ENCODE results near the gene AHCY. TPM values are rescaled to one million over a fixed set of nuclear protein-coding genes. Genes with fewer than 3 reads are reported as not detected.
"Not testable (repeated sequence)": the region's sequence is repeated elsewhere in the genome, so short reads cannot be mapped to it uniquely, and the experiment has no call there.

Gene AHCY
- total RNA-seq, 1 donor from 2014 or later = 103 TPM

DNA sequence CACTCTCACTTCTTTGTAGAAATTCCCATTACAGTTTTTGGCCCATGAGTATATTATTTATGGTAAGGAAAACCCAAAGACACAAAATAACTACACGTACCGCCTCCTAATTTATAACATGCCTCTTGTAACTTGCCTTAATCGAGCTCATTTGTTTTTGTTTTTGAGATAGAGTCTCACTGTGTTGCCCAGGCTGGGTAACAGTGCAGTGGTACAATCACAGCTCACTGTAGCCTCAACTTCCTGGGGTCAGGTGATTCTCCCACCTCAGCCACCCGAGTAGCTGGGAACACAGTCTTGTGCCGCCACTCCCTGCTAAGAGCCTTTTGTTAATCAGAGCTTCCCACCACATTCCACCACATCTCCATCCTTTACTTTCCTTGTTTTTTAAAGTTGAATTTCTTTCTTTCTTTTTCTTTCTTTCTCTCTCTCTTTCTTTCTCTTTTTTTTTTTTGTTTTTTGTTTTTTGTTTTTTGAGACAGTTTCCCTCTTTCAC, 46.5 kb downstream of the AHCY start:
- DNase-seq (ENCODE audit: low spot score) = no peak

DNA sequence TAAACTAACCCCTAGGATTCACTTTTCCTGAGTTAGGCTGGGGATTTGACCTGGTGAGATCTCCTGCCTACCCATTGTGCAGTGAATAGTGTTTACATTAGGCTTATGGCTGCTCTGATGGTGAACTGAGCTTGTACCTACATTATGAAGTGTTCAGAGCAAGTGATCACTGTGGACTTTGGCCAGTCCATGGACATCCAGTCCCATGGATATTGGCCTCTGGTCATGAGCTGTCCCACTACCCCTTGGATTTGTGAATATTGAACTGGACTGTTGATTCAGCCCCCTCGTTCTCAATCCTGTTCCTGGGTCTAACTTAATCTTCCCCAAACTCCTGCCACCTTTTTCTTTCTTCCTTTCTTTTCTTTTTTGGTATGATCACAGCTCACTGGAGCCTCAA, 48.2 kb downstream of the AHCY start:
- DNase-seq (ENCODE audit: low spot score) = peak; percentile 7

DNA sequence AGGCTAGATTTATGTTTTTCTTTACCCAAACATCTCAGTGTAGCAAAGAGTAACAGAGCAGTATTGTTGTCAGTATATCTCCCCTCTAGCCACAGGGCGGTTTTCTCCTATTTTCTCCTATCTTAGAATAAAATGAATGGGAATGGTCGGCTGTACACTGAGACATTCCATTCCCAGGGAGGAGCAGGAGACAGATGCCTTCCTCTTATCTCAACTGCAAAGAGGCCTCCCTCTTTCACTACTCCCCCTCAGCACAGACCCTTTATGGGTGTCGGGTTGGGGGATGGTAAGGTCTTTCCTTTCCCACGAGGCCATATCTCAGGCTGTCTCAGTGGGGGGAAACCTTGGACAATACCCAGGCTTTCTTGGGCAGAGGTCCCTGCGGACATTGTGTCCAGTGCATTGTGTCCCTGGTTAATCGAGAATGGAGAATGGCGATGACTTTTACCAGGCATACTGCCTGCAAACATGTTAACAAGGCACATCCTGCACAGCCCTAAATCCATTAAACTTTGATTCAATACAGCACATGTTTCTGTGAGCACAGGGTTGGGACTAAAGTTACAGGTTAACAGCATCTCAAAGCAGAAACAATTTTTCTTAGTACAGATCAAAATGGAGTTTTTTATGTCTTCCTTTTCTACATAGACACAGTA, 50.6 kb downstream of the AHCY start:
- DNase-seq (ENCODE audit: low spot score) = peak; percentile 18

DNA sequence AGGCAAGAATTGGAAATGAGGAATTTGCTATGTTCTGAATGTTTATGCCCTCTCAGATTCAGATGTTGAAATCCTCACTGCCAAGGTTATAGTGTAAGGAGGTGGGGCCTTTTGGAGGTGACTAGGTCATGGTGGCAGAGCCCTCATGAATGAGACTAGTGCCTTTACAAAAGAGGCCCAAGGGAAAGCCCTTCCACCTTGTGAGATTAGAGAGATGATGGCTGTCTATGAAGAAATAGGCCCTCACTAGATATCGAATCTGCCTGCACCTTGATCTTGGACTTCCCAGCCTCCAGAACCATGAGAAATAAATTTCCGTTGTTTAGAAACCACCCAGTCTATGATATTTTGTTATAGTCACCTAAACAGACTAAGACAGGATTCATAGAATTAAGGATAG, 51.5 kb downstream of the AHCY start:
- no peak for DNase-seq (ENCODE audit: low spot score)

DNA sequence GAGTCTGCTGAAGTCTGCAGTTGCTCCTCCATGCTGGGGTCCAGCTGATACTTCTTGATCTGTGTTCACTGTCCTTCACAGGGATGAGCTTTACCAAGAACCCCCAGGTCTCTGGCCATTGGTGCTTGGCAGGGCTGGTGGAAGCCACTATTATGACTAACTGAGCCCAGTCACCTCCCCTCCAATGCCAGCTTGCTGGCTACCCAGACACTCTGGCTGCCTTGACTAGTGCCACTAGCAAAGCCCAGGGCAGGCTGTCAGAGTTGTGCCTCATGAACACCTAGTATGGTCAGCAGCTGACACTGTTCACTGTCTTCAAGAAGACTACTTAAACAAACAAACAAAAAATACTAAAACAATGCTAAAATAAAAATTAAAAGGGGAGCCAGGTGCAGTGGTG, 53.1 kb downstream of the AHCY start:
- peak; percentile 25 for DNase-seq (ENCODE audit: low spot score)

DNA sequence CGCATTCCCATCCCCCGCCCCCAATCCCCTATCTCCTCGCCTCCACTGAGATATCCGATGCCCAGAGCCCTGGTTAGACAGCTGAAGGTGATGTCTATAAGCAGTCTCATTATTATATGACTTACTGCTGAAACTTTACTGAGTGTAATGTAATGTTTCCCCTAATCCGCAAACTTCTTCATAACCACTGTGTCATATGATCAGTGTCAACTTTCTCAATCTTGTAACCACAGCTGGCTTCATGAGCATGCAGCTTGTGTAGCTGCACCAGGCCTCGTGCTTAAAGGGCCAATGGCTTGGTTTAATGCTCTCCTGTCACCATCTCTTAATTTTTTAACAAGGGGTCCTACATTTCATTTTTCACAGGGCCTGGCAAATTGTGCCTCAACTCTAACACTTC, 53.9 kb downstream of the AHCY start:
- DNase-seq (ENCODE audit: low spot score) = no peak

DNA sequence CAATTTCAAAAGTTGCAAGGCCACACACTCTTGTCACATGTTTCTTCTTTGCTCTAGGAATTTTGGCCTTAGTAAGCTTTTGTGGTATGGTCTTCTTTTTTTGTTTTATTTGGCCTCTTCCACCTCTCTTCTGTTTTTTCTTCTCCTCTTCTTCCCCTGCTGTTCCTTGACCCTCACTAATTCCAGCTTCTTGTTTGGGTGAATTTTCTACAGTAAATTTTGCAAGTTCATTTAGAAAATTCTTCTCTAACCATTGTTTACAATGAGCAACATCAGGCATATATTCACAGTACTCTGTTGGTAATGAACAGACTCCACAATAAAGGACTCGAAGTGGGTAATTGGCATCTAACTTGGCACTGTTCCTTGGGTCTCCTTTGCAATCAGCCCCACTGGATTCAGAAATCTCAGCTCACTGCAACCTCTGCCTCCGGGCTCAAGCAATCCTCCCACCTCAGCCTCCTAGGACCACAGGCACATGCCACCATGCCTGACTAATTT, 57.0 kb downstream of the AHCY start:
- no peak for DNase-seq (ENCODE audit: low spot score)

DNA sequence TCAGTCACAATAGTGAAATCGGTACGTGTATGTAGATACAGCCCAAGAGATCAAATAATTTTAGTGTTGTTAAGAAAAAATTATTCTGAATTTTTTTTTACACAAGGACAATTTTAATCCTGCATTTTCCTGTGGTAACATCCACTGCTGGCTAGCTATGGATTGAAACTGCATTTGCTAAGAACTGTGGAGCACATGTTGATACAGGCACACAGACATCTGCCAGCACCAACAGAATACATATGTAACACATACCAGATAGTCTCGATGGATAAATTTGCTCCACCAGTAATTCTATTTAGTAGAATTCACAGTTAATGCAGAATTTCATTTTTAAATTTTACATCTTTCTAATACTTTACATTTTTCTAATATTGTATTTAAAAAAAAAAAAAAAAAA, 59.8 kb downstream of the AHCY start:
- DNase-seq (ENCODE audit: low spot score) = no peak

DNA sequence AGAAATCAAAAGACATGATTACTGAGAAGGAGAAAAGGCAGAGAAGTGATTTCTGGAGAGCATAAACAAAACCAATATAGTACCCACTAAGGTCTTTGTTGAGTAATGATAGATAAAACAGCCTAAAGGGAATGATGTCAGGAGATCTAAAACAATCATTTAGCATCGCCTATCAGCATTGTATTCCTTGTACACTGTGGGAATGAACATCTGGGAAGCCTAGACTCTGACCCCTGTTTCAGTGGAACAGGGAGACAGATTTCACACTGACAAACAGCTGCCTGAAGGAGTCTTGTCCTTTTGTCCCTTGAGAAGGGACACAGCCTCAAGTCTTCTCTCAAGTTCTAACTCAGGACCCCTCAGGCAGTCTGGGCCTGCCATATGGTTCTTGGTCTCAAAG, 60.3 kb downstream of the AHCY start:
- DNase-seq (ENCODE audit: low spot score) = no peak

DNA sequence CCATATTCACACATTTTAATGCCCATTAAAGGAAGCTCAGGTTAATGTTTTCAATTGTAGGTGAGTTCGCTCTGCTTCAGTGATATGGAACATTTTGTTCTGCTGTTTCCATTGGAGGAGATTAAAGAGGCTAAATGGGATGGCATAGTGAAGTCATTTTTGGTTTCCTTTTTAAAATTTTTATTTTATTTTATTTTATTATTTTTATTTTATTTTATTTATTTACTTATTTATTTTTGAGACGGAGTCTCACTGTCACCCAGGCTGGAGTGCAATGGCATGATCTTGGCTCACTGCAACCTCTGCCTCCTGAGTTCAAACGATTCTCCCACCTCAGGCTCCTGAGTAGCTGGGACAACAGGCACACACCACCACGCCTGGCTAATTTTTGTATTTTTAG, 61.1 kb downstream of the AHCY start:
- not testable (repeated sequence) for DNase-seq (ENCODE audit: low spot score)

DNA sequence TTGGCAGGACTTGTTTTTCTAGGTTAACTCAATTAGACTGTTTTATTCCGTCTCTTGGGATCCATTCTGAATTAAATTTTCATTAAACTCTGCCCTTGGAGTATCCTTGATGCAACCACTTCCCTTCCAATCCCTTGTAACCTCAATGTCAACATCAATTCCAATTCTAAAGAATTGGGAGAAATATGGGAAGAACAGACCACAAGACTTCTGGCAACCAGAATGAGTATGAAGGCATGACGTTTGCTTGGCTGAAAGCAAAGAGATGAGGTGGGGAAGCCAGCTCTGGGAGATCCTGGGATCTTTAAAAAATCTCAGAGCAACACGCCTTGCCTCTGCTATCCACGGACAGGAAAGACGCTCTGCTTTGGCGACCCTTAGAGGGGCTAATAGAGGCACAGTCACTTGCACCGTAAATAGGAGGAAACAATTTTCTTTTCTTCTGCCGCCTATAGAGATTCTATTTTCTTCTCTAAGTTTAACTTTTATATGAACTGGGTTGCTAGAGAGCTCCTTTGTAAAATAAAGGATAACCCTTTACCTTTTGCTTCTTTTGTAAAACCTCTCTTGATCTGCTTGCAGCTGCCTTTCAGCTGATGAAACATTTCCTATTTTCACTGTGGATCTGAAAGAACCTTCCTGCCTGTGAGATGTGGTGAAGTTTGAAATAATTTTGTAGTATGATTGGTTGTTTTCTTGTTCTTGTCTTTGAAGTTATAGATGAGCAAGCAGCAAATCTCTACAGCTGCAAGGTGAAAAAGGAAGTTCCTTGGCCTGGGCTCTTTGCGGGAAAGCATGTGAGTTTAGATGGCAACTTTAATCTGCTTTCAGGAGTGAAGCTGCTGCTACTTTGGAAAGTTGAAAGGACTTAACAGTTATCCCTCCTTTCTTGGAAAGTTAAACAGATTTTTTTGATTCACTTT, 62.2 kb downstream of the AHCY start, which contains the start of gene ASIP:
Gene ASIP, plus strand, starts transcription at position 731 of the 923 bp plus-strand sequence. CDS start 18,952 bp downstream, outside the sequence.
- no peak for DNase-seq (ENCODE audit: low spot score)

DNA sequence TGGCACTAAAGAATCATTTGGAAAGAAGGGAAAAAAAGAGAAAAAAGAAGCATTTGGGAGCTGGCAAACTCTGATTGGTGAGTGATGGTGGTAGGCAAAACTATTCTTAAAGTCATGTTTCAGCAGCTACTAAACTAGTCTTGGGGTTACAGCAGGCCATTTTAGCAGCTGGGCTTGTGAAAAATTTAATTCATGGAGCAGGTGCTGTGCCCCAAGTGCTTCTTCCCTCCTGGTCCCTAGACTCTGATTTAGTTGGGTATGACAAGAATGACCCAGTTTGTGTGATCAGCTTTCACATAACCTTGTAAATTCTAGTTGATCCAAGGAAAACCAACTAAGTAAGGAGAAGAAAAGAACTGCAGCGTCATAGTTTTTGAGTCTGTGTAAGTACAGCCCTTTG, 63.0 kb downstream of the AHCY start:
- DNase-seq (ENCODE audit: low spot score) = no peak

DNA sequence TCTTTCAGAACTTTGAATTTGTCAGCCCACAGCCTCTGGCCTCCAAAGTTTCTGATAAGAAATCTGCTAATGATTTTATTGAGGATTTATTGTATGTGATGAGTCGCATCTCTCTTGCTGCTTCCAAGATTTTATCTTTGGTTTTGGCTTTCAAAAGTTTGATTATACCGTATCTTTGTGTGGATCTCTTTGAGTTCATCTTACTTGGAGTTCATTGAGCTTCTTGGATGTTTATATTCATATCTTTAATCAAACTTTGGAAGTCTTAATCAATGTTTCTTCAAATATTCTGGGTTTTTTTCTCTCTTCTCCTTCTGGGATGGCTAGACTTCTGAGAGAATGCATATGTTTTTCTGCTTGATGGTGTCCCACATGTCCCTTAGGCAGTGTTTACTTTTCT, 65.2 kb downstream of the AHCY start:
- no peak for DNase-seq (ENCODE audit: low spot score)

DNA sequence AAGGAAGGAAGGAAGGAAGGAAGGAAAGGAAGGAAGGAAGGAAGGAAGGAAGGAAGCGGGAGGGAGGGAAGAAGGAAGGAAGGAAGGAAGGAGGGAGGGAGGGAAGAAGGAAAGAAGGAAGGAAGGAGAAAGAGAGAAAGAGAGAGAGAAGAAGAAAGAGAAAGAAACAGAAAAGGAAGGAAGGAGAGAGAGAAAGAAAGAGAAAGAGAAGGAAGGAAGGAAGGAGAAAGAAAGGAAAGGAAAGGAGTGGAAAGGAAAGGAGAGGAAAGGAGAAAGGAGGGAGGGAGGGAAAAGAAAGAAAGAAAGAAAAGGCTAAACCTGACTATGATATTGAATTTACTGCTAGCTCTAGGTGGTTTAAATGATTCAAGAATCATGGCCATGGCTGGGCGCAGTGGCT, 67.3 kb downstream of the AHCY start:
- DNase-seq (ENCODE audit: low spot score) = no peak

DNA sequence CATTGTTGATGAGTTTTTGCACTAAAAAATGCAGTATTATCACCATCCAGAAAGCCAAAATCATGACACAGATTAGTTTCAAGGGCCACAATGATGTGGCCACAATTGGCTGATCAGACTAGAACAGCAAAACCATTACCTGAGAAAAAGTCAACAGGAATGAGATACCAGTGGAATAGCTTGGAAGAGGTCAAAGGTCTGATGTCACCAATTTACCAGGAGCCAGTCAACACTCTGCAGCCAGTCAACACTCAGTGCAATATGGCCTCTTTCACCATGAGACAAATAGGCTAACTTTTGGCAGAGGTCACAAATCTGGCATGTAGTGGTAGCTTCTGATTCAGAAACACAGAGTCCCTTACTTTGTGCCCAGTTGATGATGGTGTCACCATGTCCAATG, 69.5 kb downstream of the AHCY start:
- DNase-seq (ENCODE audit: low spot score) = no peak

DNA sequence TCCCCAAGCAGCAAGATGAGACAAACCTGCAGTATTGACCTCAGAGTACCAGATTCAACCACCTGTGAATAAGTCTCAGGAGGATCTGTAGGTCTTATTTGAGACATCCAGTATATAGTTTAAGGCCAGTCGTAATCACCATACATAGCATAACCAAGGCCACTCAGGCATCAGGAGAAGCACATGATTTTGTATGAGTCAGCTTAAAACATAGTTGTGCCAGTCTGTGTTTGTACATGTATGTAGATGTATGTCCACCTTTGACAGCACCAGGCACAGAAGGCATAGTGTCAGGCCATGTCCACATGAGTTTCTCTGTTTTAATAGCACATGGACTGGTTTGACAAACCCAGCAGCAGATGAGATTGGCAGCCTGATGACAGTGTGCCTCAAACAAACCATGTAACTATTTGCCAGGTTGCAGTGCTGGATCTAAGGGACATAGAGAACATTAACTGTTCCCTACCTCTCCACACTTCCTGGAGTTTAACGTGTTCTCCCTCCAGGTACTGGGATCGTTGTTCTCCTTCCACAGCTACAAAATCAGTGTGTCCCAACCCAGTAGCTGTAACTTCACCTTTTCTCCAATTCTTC, 70.6 kb downstream of the AHCY start:
- DNase-seq (ENCODE audit: low spot score) = no peak

DNA sequence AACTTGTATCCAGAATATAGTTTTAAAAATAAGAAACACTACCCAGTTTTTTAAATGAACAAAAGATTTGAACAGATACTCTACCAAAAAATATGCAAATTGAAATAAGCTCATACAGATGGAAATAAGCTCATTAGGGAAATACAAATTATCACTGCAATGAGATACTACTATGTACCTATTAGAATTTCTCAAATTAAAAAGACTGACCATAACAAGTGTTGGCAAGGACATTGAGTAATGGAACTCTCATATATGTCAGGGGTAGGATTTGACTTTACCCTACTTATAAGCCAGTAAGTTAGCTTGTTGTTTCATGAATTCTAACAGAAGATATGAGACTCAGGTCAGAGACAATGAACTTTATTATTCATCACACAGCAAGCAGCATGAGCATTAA, 71.5 kb downstream of the AHCY start:
- DNase-seq (ENCODE audit: low spot score) = no peak

Other genes starting within 250 kb of the AHCY start
- 65.3 TPM for gene EIF2S2, start 191.1 kb downstream of the AHCY start, total RNA-seq
- gene ASIP, start 61.9 kb downstream of the AHCY start, total RNA-seq = 0.70 TPM
- 65.0 TPM for gene ITCH, start 59.9 kb upstream of the AHCY start, total RNA-seq
- gene DYNLRB1, start 213.1 kb upstream of the AHCY start, total RNA-seq = 123 TPM

Measured in ureter (tissue), 1 donor.